H1 (cell line): ENCODE measurements around the gene GAN.

Experiments
- RAD21 ChIP-seq, 2 experiments: IDR thresholded peaks in 1 of 2; conservative IDR thresholded peaks in 1 of 2; 2 replicates each; pipeline ENCODE4 v1.6.1; 2011; ENCODE audit warnings: low read depth in 2 of 2, low read length in 2 of 2, improper control_type of control experiment in 1 of 2, inconsistent platforms in 1 of 2, mild to moderate bottlenecking in 1 of 2, moderate library complexity in 1 of 2
- RXRA ChIP-seq: IDR thresholded peaks from 2 replicates; pipeline ENCODE4 v1.6.1; 2011; ENCODE audit warnings: low read depth, mild to moderate bottlenecking, low read length, moderate library complexity; ENCODE audit not compliant: insufficient read depth
- TEAD4 ChIP-seq: IDR thresholded peaks from 2 replicates; pipeline ENCODE4 v1.6.1; 2012; ENCODE audit warnings: low read depth, low read length, inconsistent platforms, mixed read lengths

DNA sequence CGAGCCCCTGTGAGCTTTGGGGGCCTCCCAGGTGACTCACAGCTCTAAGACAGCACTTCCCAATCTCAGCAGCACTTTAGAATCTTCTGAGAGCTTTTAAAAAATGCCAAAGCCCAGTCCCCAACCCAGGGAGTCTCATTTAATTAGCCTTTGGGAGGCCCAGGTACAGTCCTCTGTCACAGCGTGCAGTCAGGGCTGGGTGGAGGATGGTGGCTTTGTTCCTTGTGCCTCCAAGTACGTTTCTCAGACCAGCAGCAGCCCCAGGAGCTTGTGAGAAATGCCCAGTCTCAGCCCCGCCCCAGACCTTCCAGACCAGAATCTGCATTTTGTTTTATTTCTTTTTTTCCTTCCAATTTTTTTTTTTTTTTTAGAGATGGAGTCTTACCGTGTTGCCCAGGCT, 102.4 kb downstream of the GAN start:
- TF ChIP-seq RAD21 (IDR thresholded peaks at IDR 0.05 in 1 of 2, conservative IDR thresholded peaks at IDR 0.05 in 1 of 2; ENCODE audit: low read depth in 2 of 2, low read length in 2 of 2) (no peak), RXRA (no peak), TEAD4 (no peak)
